ENCODE results near the gene ABCG1.

DNA sequence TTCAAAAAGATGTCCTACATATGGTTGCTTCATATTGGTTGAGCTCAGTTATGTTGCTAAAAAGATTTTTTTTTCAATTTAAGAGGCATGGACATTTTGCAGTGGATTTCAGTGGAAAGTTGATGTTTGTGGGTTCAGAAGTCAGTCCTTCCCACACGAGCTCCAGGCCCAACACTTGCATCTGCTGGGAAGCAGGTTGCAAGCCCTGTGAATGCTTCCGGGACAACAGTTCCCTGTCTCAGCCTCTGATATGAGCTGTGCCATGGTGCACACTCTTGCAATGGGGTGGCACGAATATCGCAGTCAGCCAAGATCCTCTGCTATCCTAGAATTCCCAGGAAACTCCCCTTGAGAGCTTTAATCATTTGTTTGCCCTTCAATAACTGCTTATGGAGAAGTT, 30.3 kb upstream of the ABCG1 start:
- TF ChIP-seq GATA2 (IDR thresholded peaks at IDR 0.05; ENCODE audit: low read depth, low read length) (no peak), GATA3 (IDR thresholded peaks at IDR 0.05; ENCODE audit: low read depth, low read length) (no peak)
